GM10248 (cell line): ENCODE data around the gene TXNDC8.
A peak's percentile ranks its signal among the peaks of the same experiment; 100 is the strongest.
"Not testable (repeated sequence)": the region's sequence is repeated elsewhere in the genome, so short reads cannot be mapped to it uniquely, and the experiment has no call there.

Experiments used
- CTCF ChIA-PET: fragments of 300-600 bp; sonication (Branson Sonifier 250); formaldehyde crosslinking; extraction: SDS; loops from one replicate; lab custom pipeline; 2021; ENCODE audit warnings: antibody characterized with exemption; lab: Yijun Ruan, JAX
- POLR2A ChIA-PET: fragments of 350-650 bp; sonication (Branson Sonifier 250); formaldehyde crosslinking; extraction: SDS; loops from one replicate; lab custom pipeline; 2020; ENCODE audit warnings: antibody characterized with exemption; lab: Yijun Ruan, JAX
- DNase-seq: peaks from one replicate; pipeline ENCODE4 v3.0.0; 2012; ENCODE audit errors: extremely low spot score
- TF ChIP-seq, protein P1 (sequence below): IDR thresholded peaks from 2 replicates; pipeline ENCODE4 v1.5.1; 2012; ENCODE audit warnings: mild to moderate bottlenecking, low read depth; ENCODE audit errors: extremely low read depth, missing control alignments, control extremely low read depth

TXNDC8 gene

DNA sequence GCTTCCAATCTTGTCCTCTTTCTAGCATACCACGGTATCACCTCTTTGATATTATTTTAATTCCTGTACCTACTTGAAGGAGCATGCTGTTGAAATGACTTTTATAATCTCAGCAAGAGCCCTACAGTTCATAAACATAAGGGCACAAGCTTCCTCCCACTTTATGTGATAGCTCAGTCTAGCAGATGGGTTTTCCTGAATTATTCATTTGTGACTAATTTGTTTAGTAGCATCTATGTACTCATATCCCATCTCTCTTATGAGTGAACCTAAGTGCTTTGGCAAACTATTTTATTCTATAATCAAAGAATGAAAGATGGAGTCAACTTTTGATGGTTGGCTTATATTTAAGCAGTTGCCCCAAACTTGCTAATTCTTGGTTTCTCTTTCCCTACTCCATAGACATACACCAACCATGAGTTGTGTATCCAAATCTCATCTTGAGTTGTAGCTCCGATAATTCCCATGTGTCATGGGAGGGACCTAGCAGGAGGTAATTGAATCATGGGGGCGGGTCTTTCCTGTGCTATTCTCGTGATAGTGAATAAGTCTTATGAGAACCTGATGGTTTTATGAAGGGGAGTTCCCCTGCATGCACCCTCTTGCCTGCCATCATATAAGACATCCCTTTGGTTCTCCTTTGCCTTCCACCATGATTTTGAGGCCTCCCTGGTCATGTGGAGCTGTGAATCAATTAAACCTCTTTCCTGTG, 17.7 kb downstream of the TXNDC8 start:
- POLR2A ChIA-PET: no interaction called here
- CTCF ChIA-PET: interaction anchor here (0.6 to 1.5 kb wide), 4 partner anchors 11 to 304 kb away, joined by 3 to 7 read pairs (median 4); no protein-coding TSS in a partner anchor
- no peak for DNase-seq
- TF ChIP-seq, protein P1, sequence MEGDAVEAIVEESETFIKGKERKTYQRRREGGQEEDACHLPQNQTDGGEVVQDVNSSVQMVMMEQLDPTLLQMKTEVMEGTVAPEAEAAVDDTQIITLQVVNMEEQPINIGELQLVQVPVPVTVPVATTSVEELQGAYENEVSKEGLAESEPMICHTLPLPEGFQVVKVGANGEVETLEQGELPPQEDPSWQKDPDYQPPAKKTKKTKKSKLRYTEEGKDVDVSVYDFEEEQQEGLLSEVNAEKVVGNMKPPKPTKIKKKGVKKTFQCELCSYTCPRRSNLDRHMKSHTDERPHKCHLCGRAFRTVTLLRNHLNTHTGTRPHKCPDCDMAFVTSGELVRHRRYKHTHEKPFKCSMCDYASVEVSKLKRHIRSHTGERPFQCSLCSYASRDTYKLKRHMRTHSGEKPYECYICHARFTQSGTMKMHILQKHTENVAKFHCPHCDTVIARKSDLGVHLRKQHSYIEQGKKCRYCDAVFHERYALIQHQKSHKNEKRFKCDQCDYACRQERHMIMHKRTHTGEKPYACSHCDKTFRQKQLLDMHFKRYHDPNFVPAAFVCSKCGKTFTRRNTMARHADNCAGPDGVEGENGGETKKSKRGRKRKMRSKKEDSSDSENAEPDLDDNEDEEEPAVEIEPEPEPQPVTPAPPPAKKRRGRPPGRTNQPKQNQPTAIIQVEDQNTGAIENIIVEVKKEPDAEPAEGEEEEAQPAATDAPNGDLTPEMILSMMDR: no peak

DNA sequence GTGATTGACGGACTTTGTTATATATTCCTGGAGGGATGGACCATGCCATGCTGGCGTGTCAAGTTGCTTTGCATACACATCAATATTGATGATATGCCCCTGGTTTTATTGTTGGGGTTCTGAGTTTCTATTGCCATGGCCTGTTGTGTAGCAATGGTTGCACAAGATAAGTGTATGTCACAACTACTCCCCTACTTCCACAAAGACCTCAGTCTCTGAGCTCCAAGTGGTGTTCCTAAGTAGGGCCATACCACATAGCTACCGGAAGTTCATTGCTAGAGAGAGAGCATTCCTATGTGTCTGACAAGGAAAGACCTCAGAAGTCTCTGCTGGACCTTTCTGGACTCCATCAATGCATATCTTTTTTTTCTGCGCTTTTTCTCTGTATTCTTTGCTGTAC, 19.8 kb downstream of the TXNDC8 start:
- POLR2A ChIA-PET: interaction anchor here (0.6 kb wide), 1 partner anchor 1117 kb away, joined by 3 read pairs; no protein-coding TSS in a partner anchor
- TF ChIP-seq, protein P1: no peak

DNA sequence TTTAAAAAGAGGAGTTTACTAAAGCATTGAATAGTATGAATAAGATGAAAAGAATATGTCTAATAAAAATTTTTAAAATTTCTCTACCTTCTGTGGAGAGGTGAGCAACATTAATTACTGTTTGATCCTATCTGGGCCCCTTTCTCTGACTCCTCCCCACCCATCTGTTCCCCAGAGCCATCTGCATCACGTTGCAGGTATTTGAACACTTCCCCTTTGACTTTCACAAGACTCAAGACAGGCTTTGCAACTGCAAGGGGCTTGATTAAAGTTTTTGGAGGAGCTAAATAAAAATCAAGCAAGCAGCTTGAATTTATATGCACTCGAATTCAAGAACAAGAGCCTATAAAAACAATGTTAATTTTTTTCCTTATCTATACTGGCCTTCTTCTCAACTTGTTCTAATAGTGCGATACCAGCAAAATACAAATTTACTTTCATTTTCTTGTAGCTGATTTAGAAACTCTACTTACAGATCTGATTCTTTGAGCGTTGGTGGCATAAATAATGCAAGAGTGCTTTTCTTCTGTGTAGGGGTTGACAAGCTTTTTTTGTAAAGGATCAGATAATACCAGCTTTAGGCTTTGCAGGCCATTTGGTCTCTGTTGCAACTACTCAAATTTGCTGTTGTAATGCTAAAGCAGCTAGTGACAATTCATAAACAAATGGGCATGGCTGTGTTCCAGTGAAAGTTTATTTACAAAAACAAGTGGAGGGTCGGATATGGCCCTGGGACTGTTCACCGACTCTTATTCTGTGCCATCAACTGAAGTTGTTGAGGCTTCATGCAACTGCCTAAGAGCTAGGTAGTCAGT, 21.2 kb downstream of the TXNDC8 start:
- TF ChIP-seq, protein P1: no peak
- POLR2A ChIA-PET: interaction anchor here (1.2 kb wide), 1 partner anchor 60 kb away, joined by 6 read pairs; the partner anchor contains the start of gene TXN
- CTCF ChIA-PET: interaction anchor here (0.9 kb wide), 1 partner anchor 10 kb away, joined by 3 read pairs; no protein-coding TSS in a partner anchor
- DNase-seq: peak; percentile 70

More for the DNA sequence above, 19.8 kb downstream of the TXNDC8 start:
- CTCF ChIA-PET: no interaction called here
- DNase-seq: no peak

DNA sequence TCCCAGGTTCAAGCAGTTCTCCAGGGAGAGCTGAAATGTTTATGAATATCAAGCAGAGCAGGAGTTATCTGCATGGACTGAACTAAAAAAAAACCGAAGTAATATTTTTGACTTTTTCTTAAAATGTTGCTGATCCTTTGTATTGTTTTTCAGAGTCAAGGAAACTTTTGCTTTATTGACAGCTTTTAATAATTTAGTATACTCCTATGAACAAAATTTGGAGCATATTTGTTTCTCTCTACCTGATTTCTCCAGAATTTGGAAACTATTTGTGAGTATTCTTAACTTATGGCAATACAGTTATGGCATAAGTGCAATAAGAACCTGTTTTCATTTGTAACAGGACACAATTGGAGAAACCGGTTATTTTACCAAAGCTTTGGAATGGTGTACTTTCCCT, 25.7 kb downstream of the TXNDC8 start:
- DNase-seq, CTCF ChIA-PET, POLR2A ChIA-PET: not testable (repeated sequence)

DNA sequence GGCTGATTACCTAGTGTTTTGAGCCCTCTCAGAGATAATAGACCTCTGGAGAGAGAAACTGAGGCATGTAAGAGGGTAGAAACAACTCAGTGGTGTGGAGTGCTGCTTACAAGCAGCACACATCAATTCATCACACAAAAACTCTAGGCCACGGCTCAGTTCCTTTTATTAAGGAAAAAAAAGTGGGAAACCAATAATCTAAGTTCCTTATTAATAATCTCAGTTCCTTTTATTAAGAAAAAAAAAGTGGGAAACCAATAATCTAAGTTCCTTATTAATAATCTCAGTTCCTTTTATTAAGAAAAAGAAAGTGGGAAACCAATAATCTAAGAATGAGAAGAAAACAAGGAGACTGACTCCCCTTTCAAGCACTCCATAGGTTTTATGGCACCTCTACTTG, 28.0 kb downstream of the TXNDC8 start:
- TF ChIP-seq, protein P1: no peak
- POLR2A ChIA-PET: no interaction called here
- no peak for DNase-seq
- CTCF ChIA-PET: no interaction called here

DNA sequence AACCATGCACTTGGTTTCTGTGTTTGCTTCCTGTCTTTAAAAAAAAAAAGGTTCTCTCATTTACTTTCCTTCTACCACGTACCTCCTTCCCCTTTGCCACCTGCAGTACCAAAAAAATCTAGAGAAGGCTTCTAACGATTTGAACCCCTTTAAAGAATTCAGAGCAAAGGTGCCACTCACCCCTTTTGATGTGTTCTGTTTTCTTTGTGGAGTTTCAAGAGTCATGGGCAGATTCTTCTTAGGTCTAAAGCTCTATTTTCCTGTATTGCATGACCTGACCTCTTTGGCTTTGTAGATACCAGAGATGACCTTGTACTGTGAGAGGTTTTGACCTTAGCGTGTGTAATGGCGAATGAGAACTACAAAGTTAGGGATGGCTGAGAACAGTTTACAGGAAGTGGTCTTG, 29.0 kb downstream of the TXNDC8 start:
- TF ChIP-seq, protein P1: no peak
- DNase-seq: no peak
- ChIA-PET CTCF (no interaction called here), POLR2A (interaction anchor here (0.6 kb wide), 1 partner anchor 44 kb away, joined by 4 read pairs; no protein-coding TSS in a partner anchor)
